HS-5 (cell line): ENCODE results near the gene CMA1.
"Not testable (repeated sequence)": the region's sequence is repeated elsewhere in the genome, so short reads cannot be mapped to it uniquely, and the experiment has no call there.

Experiments used
- DNase-seq: peaks from one replicate; pipeline ENCODE4 v3.0.0-alpha.2; 2012; ENCODE audit warnings: low read depth

The CMA1 gene

GRCh38 chr14:24508155-24508840 lies at the start of gene CMA1:
CMA1 (minus strand) TSS chr14:24508265; CDS start chr14:24508235, 30 bp downstream.
- no peak for DNase-seq

- DNase-seq, result peak; percentile 9
Observed at GRCh38 chr14:24556756-24557155, 48.7 kb upstream of the CMA1 start.

- not testable (repeated sequence) for DNase-seq
Observed at GRCh38 chr14:24549064-24549463, 41.0 kb upstream of the CMA1 start.

GRCh38 chr14:24542346-24542936 lies 34.4 kb upstream of the CMA1 start:
- DNase-seq, result no peak

GRCh38 chr14:24535737-24536136 lies 27.7 kb upstream of the CMA1 start:
- no peak for DNase-seq

GRCh38 chr14:24534286-24534685 lies 26.2 kb upstream of the CMA1 start:
- DNase-seq, result no peak

- not testable (repeated sequence) for DNase-seq
Observed at GRCh38 chr14:24525877-24526620, 18.0 kb upstream of the CMA1 start.

- DNase-seq, result no peak
Observed at GRCh38 chr14:24518851-24519250, 10.8 kb upstream of the CMA1 start.

- DNase-seq, result no peak
Observed at GRCh38 chr14:24514209-24514608, 6.1 kb upstream of the CMA1 start.

GRCh38 chr14:24513009-24513408 lies 4.9 kb upstream of the CMA1 start:
- no peak for DNase-seq

GRCh38 chr14:24506443-24506842 lies 1.6 kb downstream of the CMA1 start:
- no peak for DNase-seq

GRCh38 chr14:24504425-24504950 lies 3.6 kb downstream of the CMA1 start:
- no peak for DNase-seq

GRCh38 chr14:24491586-24492408 lies 16.3 kb downstream of the CMA1 start:
- not testable (repeated sequence) for DNase-seq

- no peak for DNase-seq
Observed at GRCh38 chr14:24483604-24484252, 24.3 kb downstream of the CMA1 start.

GRCh38 chr14:24482699-24483303 lies 25.3 kb downstream of the CMA1 start:
- DNase-seq, result not testable (repeated sequence)

- no peak for DNase-seq
Observed at GRCh38 chr14:24481622-24482324, 26.3 kb downstream of the CMA1 start.

- not testable (repeated sequence) for DNase-seq
Observed at GRCh38 chr14:24479999-24480398, 28.1 kb downstream of the CMA1 start.

GRCh38 chr14:24475261-24475660 lies 32.8 kb downstream of the CMA1 start:
- DNase-seq, result no peak

GRCh38 chr14:24473211-24473610 lies 34.9 kb downstream of the CMA1 start:
- DNase-seq, result no peak

- DNase-seq, result not testable (repeated sequence)
Observed at GRCh38 chr14:24470450-24470849, 37.6 kb downstream of the CMA1 start.
